HepG2 (cell line): ENCODE data around the gene PMS2. TPM values are rescaled to one million over a fixed set of nuclear protein-coding genes. Genes with fewer than 3 reads are reported as not detected.

Source experiments
- DPF2 ChIP-seq: sonication (generic); formaldehyde crosslinking; IDR thresholded peaks from 2 replicates; pipeline ENCODE4 v1.4.0; 2020; ENCODE audit warnings: mild to moderate bottlenecking, low read depth, missing genetic modification reagents, borderline replicate concordance
- GATAD1 ChIP-seq: IDR thresholded peaks from 2 replicates; pipeline ENCODE4 v1.6.1; 2016; ENCODE audit warnings: missing genetic modification reagents, missing compliant biosample characterization
- HHEX ChIP-seq: IDR thresholded peaks from 2 replicates; pipeline ENCODE4 v1.6.1; 2016; ENCODE audit warnings: control low read depth
- HNRNPH1 ChIP-seq: fragments of 200-400 bp; formaldehyde crosslinking; optimal IDR thresholded peaks from 2 replicates; pipeline ENCODE3; 2017; ENCODE audit warnings: mild to moderate bottlenecking, low read depth, low read length
- SOX13 ChIP-seq, 3 experiments: fragments of 450-650 bp in 1 of 3; sonication (generic) in 1 of 3; formaldehyde crosslinking in 1 of 3; IDR thresholded peaks in 2 of 3; conservative IDR thresholded peaks in 1 of 3; 2 replicates each; pipeline versions ENCODE4 v1.5.0 to v1.6.1; 2016 to 2020; ENCODE audit warnings: antibody characterized with exemption in 1 of 3, mild to moderate bottlenecking in 1 of 3, missing compliant biosample characterization in 1 of 3, missing genetic modification reagents in 1 of 3, moderate library complexity in 1 of 3
- SP4 ChIP-seq: sonication (generic); formaldehyde crosslinking; IDR thresholded peaks from 2 replicates; pipeline ENCODE4 v1.8.1; 2023; ENCODE audit warnings: mild to moderate bottlenecking, missing genetic modification reagents
- ZBTB40 ChIP-seq, 2 experiments: fragments of 450-650 bp in 1 of 2; sonication (generic) in 1 of 2; formaldehyde crosslinking in 1 of 2; IDR thresholded peaks; 2 replicates each; pipeline versions ENCODE4 v1.6.1 to v1.8.0; 2016 to 2022; ENCODE audit warnings: antibody characterized with exemption in 1 of 2, mild to moderate bottlenecking in 1 of 2, missing genetic modification reagents in 1 of 2
- ZNF468 ChIP-seq: sonication (generic); formaldehyde crosslinking; IDR thresholded peaks from 2 replicates; pipeline ENCODE4 v1.8.0; 2022; ENCODE audit warnings: mild to moderate bottlenecking, moderate library complexity, missing genetic modification reagents
- ZNF496 ChIP-seq: sonication (generic); formaldehyde crosslinking; IDR thresholded peaks from 2 replicates; pipeline ENCODE4 v1.8.1; 2023; ENCODE audit warnings: mild to moderate bottlenecking, moderate library complexity, missing genetic modification reagents; ENCODE audit not compliant: insufficient replicate concordance
- ZNF674 ChIP-seq: sonication (generic); formaldehyde crosslinking; IDR thresholded peaks from 2 replicates; pipeline ENCODE4 v1.5.0; 2020; ENCODE audit warnings: low read depth, mild to moderate bottlenecking, missing genetic modification reagents
- ZNF713 ChIP-seq: sonication (generic); formaldehyde crosslinking; IDR thresholded peaks from 2 replicates; pipeline ENCODE4 v1.4.0; 2020; ENCODE audit warnings: mild to moderate bottlenecking, missing genetic modification reagents
- ZNF720 ChIP-seq: sonication (generic); formaldehyde crosslinking; IDR thresholded peaks from 2 replicates; pipeline ENCODE4 v1.4.0; 2020; ENCODE audit warnings: missing genetic modification reagents
- ZNF777 ChIP-seq: sonication (generic); formaldehyde crosslinking; IDR thresholded peaks from 2 replicates; pipeline ENCODE4 v1.4.0; 2020; ENCODE audit warnings: missing genetic modification reagents
- polyA plus RNA-seq, 8 experiments: library from polyadenylated mRNA; depleted of rRNA in 3 of 8; stranded (reverse) in 7 of 8; unstranded in 1 of 8; fragments of >200 nt; fragmentation: Illumina TruSeq in 4 of 8; extraction: Trizol in 4 of 8; gene quantifications; 2 replicates each; pipeline versions ENCODE4 v1.2.1 to v1.2.3, GENCODE V29; 2011 to 2016; ENCODE audit warnings: low read depth in 4 of 8, missing spikeins in 1 of 8, mixed read lengths in 1 of 8; ENCODE audit not compliant: insufficient read depth in 1 of 8
- total RNA-seq, 5 experiments: library from RNA; depleted of rRNA; stranded (reverse); fragments of >200 nt; fragmentation: Illumina TruSeq; extraction: Trizol; gene quantifications; 2 replicates each; pipeline ENCODE4 v1.2.3, GENCODE V29; 2016; ENCODE audit warnings: low read depth in 1 of 5
- TF ChIP-seq, protein P1 (sequence below): sonication (generic); formaldehyde crosslinking; IDR thresholded peaks from 2 replicates; pipeline ENCODE4 v1.5.0; 2020; ENCODE audit warnings: missing genetic modification reagents
- TF ChIP-seq, protein P2 (sequence below): sonication (generic); formaldehyde crosslinking; conservative IDR thresholded peaks from 2 replicates; pipeline ENCODE4 v1.4.0; 2020; ENCODE audit warnings: missing genetic modification reagents

Gene PMS2
- total and polyA plus RNA-seq, 2 of the 13 experiments (the other 11 are each of a cell fraction or from before 2014, with no cell fraction given): 6.3 to 11.4 TPM

GRCh38 chr7:6008668-6009611 lies at the start of gene PMS2, which contains the start of gene AIMP2 (continued):
- no peak for TF ChIP-seq ZBTB40 (IDR thresholded peaks at IDR 0.05)
- TF ChIP-seq ZBTB40 (CRISPR knock-in tag; IDR thresholded peaks at IDR 0.05): peak; percentile 97
- peak; percentile 99 for TF ChIP-seq ZNF468 (CRISPR knock-in tag)
- TF ChIP-seq, protein P1, sequence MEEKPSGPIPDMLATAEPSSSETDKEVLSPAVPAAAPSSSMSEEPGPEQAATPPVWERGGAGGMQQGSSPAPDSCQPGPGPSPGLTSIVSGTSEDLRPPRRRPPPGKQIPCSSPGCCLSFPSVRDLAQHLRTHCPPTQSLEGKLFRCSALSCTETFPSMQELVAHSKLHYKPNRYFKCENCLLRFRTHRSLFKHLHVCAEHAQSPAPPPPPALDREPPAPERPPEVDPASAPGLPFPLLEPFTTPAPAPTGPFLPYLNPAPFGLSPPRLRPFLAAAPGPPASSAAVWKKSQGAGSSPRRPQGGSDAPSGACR (CRISPR knock-in tag): peak; percentile 97
- TF ChIP-seq, protein P2, sequence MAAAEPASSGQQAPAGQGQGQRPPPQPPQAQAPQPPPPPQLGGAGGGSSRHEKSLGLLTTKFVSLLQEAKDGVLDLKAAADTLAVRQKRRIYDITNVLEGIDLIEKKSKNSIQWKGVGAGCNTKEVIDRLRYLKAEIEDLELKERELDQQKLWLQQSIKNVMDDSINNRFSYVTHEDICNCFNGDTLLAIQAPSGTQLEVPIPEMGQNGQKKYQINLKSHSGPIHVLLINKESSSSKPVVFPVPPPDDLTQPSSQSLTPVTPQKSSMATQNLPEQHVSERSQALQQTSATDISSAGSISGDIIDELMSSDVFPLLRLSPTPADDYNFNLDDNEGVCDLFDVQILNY: peak; percentile 81
- peak; percentile 75 for TF ChIP-seq ZNF496 (CRISPR knock-in tag)
- TF ChIP-seq ZNF713 (CRISPR knock-in tag): peak; percentile 98; the same call in 1 of the 2 replicates
- TF ChIP-seq HNRNPH1: no peak
- peak; percentile 86 for TF ChIP-seq GATAD1 (CRISPR knock-in tag)
- TF ChIP-seq ZNF720 (CRISPR knock-in tag): peak; percentile 72; the same call in 1 of the 2 replicates
- peak; percentile 97 for TF ChIP-seq SP4
- peak; percentile 99 for TF ChIP-seq ZNF674 (CRISPR knock-in tag)
- no peak for TF ChIP-seq HHEX
- TF ChIP-seq SOX13 (IDR thresholded peaks at IDR 0.05): no peak; the same call in 1 of the 2 replicates
- TF ChIP-seq SOX13 (CRISPR knock-in tag; conservative IDR thresholded peaks at IDR 0.05 in 1 of 2, IDR thresholded peaks at IDR 0.05 in 1 of 2): peak; percentile 20 to 67; a peak in 1 of 4 replicates
- peak; percentile 86 for TF ChIP-seq ZNF777 (CRISPR knock-in tag)
- TF ChIP-seq DPF2 (CRISPR knock-in tag): no peak
